Measurements from ENCODE around the gene KRTAP10-9.
"Not testable (repeated sequence)": the region's sequence is repeated elsewhere in the genome, so short reads cannot be mapped to it uniquely, and the experiment has no call there.

DNA sequence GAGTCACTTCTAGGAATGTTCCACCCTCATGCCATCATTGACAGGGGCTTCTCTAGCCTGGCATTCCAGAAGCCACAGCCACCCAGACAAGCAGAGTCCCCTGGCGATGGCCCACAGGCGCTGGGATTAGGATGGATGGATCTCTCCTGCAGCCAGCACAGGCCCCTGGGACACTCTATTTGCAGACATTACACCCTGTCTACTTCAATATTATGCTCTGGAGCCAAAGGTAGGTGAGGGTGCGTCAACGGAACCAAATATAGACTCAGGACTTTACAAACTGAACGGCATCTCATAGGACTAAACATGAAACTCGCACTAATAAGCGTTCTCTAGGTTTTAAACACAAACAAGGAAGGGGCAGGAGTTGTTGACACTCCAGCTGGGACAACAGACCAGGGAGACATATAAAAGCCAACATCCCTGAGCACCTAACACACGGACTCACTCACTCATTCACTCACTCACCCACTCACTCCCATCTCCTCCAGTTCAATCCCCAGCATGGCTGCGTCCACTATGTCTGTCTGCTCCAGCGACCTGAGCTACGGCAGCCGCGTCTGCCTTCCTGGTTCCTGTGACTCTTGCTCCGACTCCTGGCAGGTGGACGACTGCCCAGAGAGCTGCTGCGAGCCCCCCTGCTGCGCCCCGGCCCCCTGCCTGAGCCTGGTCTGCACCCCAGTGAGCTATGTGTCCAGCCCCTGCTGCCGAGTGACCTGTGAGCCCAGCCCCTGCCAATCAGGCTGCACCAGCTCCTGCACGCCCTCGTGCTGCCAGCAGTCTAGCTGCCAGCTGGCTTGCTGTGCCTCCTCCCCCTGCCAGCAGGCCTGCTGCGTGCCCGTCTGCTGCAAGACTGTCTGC lies 26.5 kb upstream of the KRTAP10-9 start, which contains the start of gene KRTAP10-7:
- not testable (repeated sequence) for TF ChIP-seq CTCF, POLR2A (IDR thresholded peaks at IDR 0.05)

All from vagina (tissue), 2 donors.